ENCODE measurements around the gene BMP8B. TPM values are rescaled to one million over a fixed set of nuclear protein-coding genes. Genes with fewer than 3 reads are reported as not detected.
"Not testable (repeated sequence)": the region's sequence is repeated elsewhere in the genome, so short reads cannot be mapped to it uniquely, and the experiment has no call there.

BMP8B gene
- total and polyA plus RNA-seq, 3 donors from 2014 or later = 4.4 to 5.6 (median 5.5) TPM

DNA sequence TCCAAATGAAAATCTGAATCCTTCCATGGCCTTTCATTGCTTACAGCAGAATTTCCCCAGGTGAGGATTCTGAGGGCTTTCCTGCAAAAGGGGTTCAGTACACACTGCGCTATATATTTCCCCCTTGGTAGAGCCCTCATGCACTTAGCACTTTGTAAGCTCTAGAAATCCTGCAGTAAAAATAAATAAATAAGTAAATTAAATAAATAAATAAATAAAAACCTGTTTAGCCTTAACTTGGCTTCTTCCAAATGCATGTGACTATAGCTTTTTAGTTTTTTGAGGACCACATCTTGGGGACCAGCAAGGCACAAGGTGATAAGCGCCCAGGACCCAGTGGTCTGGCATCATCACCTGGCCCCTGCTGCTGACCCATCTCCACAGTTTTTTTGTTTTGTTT lies 3.2 kb upstream of the BMP8B start:
- Histone ChIP-seq H3K27me3 (no peaks in the 10 kb centered on the region), H3K27ac (no peak overlapping the region), H3K9me3 (no peaks in the 10 kb centered on the region), H3K36me3 (ENCODE audit: low read depth, missing control alignments) (no peaks in the 10 kb centered on the region), H3K4me1 (no peaks in the 10 kb centered on the region), H3K4me3 (no peak overlapping the region)
- no peak for TF ChIP-seq POLR2A (IDR thresholded peaks at IDR 0.05)
- TF ChIP-seq, protein P1, sequence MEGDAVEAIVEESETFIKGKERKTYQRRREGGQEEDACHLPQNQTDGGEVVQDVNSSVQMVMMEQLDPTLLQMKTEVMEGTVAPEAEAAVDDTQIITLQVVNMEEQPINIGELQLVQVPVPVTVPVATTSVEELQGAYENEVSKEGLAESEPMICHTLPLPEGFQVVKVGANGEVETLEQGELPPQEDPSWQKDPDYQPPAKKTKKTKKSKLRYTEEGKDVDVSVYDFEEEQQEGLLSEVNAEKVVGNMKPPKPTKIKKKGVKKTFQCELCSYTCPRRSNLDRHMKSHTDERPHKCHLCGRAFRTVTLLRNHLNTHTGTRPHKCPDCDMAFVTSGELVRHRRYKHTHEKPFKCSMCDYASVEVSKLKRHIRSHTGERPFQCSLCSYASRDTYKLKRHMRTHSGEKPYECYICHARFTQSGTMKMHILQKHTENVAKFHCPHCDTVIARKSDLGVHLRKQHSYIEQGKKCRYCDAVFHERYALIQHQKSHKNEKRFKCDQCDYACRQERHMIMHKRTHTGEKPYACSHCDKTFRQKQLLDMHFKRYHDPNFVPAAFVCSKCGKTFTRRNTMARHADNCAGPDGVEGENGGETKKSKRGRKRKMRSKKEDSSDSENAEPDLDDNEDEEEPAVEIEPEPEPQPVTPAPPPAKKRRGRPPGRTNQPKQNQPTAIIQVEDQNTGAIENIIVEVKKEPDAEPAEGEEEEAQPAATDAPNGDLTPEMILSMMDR (IDR thresholded peaks at IDR 0.05) = no peak
- 96 to 97% methylated on average over 2 of the region's 2 CpGs for WGBS, 2 donors
- no peak for DNase-seq
- intact Hi-C loops (cut with DNase I; ENCODE audit: low total_unique reads) = no loop called here

DNA sequence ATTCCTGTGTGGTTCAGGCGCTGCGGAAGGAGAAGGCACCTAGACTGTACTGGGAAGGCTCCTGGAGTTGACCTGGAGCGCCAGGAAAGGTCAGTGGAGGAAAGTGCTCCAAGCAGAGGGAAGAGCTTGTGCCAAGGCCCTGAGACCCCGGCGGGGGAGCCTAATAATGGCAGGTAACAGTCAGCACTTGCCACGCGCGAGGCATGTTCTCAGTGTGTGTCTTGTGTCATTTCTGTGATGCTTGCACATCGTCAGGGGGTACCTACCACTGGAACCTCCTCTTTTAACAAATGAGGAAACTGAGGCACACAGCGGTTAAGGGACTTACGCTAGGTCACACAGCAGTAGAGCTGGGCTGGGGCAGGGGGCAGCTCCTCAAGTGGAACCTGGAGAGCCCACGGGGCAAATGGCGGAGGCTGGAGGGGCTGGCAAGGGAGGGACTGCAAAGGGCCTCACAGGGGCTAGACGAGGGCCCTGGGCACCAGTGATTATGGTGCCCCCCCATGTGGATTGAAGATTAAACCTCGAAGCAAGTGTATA lies 976 bp upstream of the BMP8B start:
- TF ChIP-seq POLR2A (IDR thresholded peaks at IDR 0.05) = no peak
- TF ChIP-seq, protein P1 (IDR thresholded peaks at IDR 0.05) = no peak
- 48 to 49% methylated on average over 15 of the region's 15 CpGs for WGBS, 2 donors
- Histone ChIP-seq H3K4me3 (peak overlapping the region; percentile 57 to 59), H3K9me3 (no peaks in the 10 kb centered on the region), H3K27ac (no peak overlapping the region), H3K4me1 (no peaks in the 10 kb centered on the region), H3K36me3 (ENCODE audit: low read depth, missing control alignments) (no peaks in the 10 kb centered on the region), H3K27me3 (no peaks in the 10 kb centered on the region)
- no peak for DNase-seq
- intact Hi-C loops (cut with DNase I; ENCODE audit: low total_unique reads) = no loop called here

DNA sequence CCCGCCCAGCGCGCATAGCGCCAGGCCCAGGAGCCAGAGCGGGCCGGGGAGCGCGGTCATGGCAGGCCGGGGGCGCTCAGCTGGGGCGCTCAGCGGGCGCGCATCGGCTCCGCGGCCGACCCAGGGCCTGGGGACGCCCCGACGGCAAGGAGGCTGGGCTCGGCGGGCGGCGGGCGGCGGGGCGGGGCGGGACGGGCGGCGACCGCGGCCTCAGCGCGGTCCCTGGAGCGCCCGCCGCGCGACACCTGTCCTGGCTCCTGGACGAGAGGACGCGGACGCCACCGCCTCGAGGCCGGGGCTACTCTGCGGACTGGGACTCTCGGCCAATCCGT lies 273 bp downstream of the BMP8B start:
- Histone ChIP-seq H3K4me1 (no peaks in the 10 kb centered on the region), H3K36me3 (ENCODE audit: low read depth, missing control alignments) (no peaks in the 10 kb centered on the region), H3K27ac (no peak overlapping the region), H3K9me3 (no peaks in the 10 kb centered on the region), H3K4me3 (peak overlapping the region; percentile 57 to 59), H3K27me3 (no peaks in the 10 kb centered on the region)
- WGBS, 2 donors = no CpG with 5 or more reads among the region's 51 CpGs
- TF ChIP-seq, protein P1 (IDR thresholded peaks at IDR 0.05) = no peak
- TF ChIP-seq POLR2A (IDR thresholded peaks at IDR 0.05) = no peak
- DNase-seq = no peak
- intact Hi-C loops (cut with DNase I; ENCODE audit: low total_unique reads) = no loop called here

DNA sequence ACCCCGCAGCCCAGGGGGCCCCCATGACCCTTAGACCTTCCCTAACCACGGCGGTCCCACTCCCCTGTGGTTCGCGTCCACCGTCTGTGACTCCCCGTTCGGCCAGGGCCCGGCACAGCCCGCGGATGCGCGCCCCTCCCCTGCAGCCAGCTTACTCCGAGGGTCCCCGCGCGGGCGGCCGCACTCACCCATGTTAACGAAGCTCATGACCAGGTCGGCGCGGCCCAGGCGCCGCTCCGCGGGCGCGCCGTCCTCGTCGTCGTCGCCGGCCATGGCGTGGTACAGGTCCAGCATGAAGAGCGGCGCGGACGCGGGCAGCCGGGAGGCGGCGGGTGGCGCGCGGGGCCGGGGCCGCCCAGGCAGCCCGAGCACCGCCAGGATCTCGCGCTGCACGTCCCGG lies 701 bp downstream of the BMP8B start:
- H3K36me3 ChIP-seq (ENCODE audit: low read depth, missing control alignments); H3K27ac ChIP-seq; H3K27me3 ChIP-seq; H3K4me1 ChIP-seq; intact Hi-C loops (cut with DNase I; ENCODE audit: low total_unique reads); H3K9me3 ChIP-seq; DNase-seq: not testable (repeated sequence)
- H3K4me3 ChIP-seq = peak overlapping the region in 1 of 2 donors; percentile 57
- WGBS, 2 donors = 3 to 19% methylated on average over 5 to 46 of the region's 55 CpGs

DNA sequence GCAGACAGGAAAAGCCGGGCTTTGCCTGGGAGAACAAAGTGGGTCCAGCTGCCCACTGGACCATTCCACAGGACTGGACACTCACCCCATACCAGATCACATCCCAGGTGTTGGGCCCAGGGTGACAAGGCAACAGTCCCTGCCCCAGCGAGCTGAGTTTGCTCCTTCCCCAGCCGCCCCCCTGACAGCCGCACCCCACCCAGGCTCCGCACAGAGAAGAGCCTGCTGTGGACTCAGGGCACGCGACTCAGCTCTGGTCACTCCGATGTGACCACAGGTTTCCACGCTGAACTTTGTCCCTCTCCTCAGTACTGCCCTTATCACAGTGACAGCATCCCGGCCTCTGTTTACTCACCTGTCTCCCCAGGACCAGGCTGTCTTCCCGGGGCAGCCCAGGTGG lies 1.2 kb downstream of the BMP8B start:
- 67 to 75% methylated on average over 10 to 11 of the region's 11 CpGs for WGBS, 2 donors
- H3K27ac ChIP-seq = no peak overlapping the region
- TF ChIP-seq POLR2A (IDR thresholded peaks at IDR 0.05) = no peak
- TF ChIP-seq, protein P1 (IDR thresholded peaks at IDR 0.05) = no peak
- no peak for DNase-seq
- no peaks in the 10 kb centered on the region for H3K9me3 ChIP-seq
- H3K4me1 ChIP-seq = no peaks in the 10 kb centered on the region
- no peaks in the 10 kb centered on the region for H3K27me3 ChIP-seq
- no peaks in the 10 kb centered on the region for H3K36me3 ChIP-seq (ENCODE audit: low read depth, missing control alignments)
- H3K4me3 ChIP-seq = no peak overlapping the region
- intact Hi-C loops (cut with DNase I; ENCODE audit: low total_unique reads) = no loop called here

DNA sequence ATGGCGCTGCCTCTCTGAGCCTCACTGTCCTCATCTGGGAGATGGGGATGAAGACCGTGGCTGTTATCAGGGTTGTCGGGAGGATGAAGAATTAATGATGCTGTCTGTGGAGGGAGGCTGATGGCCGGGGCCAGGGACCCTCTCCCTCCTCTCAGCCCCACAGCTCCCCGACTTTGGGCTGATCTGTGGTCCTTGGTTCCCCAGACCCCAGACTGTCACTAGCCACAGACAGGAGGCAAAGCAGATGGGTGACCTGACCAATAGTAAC lies 1.6 kb downstream of the BMP8B start:
- H3K9me3 ChIP-seq; H3K27ac ChIP-seq; H3K4me3 ChIP-seq; intact Hi-C loops (cut with DNase I; ENCODE audit: low total_unique reads); H3K27me3 ChIP-seq; H3K4me1 ChIP-seq; DNase-seq; H3K36me3 ChIP-seq (ENCODE audit: low read depth, missing control alignments): not testable (repeated sequence)
- WGBS, 2 donors = 91 to 96% methylated on average over 4 to 5 of the region's 5 CpGs

DNA sequence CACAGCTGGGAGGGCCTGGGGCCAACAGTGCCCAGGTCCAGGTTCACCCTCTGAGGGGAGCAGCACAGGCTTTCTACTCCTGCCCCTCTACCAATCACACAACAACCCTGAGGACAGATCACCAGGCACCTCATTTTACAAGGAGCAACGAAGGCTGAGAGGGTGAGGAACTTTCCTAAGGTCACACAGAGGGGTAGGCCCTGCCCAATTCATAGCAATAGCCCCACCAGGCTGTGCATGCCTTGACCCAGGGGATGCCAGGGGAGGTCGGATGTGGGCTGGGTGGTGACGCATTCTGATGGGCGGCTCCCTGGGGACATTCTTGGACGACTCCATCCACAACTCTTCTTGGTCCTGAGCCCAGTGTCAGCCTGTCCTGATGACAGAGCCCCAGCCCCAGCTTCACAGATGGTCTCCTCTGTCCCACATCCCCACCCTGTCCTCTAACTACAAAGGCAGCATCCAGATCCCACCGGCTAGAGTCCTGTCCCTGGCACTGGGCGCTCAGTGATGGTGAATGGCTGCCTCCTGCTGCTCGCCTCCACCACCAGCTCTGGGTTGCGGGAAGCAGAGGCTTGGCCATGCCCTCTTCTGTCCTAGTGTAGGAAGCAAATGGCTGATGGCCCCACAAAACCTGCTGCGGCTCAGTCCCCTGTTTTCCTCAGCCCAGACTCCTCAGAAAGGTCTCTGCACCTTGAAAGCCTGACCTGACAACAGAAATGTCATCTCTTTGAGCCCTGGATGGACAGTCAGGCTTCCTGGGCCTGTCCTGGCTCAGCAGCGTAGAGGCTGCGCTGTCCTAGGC lies 2.2 kb downstream of the BMP8B start:
- WGBS, 2 donors = 81 to 91% methylated on average over 4 to 12 of the region's 12 CpGs
- H3K27ac ChIP-seq; H3K36me3 ChIP-seq (ENCODE audit: low read depth, missing control alignments); H3K4me1 ChIP-seq; intact Hi-C loops (cut with DNase I; ENCODE audit: low total_unique reads); H3K9me3 ChIP-seq; H3K27me3 ChIP-seq; DNase-seq; H3K4me3 ChIP-seq: not testable (repeated sequence)

DNA sequence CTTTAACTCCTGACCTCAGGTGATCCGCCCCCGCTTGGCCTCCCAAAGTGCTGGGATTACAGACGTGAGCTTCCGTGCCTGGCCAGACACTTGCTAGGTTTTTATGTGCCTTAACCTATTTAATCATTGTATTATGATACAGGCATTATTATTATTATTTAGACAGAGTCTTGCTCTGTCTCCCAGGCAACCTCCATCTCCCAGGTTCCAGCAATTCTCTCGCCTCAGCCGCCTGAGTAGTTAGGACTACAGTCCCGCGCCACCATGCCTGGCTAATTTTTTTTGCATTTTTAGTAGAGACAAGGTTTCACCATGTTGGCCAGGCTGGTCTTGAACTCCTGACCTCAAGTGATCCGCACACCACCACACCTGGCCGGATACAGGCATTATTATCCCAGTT lies 6.0 kb downstream of the BMP8B start:
- WGBS, 2 donors = 86 to 91% methylated on average over 10 of the region's 10 CpGs
- H3K36me3 ChIP-seq (ENCODE audit: low read depth, missing control alignments); H3K4me3 ChIP-seq; H3K27me3 ChIP-seq; DNase-seq; H3K9me3 ChIP-seq; H3K4me1 ChIP-seq; intact Hi-C loops (cut with DNase I; ENCODE audit: low total_unique reads); H3K27ac ChIP-seq: not testable (repeated sequence)
